ENCODE data around the gene BATF.

The BATF gene

DNA sequence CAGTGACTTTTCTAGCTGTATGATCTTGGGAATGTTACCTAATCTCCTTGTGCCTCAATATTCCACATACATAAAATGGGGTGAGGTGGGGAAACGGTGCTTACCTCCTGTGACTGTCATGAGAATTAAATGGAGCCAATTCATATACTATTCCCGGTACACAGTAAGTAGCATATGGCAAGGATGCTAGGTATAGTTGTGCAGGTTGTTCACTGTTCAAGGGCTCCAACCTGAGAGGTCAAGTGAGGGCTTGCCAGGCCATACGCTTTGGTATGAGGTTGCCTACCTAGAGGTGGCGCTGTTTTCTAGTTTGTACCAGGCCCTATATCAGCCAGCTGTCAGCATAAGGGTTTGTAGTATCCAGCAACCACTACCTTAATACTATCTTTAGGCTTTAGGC, 3.6 kb upstream of the BATF start:
- TF ChIP-seq, protein P1, sequence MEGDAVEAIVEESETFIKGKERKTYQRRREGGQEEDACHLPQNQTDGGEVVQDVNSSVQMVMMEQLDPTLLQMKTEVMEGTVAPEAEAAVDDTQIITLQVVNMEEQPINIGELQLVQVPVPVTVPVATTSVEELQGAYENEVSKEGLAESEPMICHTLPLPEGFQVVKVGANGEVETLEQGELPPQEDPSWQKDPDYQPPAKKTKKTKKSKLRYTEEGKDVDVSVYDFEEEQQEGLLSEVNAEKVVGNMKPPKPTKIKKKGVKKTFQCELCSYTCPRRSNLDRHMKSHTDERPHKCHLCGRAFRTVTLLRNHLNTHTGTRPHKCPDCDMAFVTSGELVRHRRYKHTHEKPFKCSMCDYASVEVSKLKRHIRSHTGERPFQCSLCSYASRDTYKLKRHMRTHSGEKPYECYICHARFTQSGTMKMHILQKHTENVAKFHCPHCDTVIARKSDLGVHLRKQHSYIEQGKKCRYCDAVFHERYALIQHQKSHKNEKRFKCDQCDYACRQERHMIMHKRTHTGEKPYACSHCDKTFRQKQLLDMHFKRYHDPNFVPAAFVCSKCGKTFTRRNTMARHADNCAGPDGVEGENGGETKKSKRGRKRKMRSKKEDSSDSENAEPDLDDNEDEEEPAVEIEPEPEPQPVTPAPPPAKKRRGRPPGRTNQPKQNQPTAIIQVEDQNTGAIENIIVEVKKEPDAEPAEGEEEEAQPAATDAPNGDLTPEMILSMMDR (conservative IDR thresholded peaks at IDR 0.05) = 0 out of 2 replicates have a peak, but pooled peaks have one; percentile 12
- H3K27ac ChIP-seq = no peak overlapping the region

DNA sequence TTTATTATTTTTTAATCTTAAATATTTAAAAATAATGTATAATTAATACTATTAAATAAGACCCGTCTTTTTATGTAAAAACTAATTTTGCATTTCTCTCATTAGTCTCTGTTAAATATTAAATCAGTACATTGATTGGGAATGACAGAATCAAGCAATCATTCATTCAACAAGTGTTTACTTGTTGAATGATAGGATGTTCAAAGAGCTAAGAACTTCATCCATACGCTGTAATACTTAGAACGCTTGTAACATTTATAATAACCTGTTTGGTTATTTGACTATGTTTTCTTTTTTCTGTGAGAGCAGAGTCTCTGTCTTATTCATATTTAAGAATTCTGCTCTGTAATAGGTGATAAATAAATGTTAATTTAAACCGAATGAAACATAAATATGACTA, 2.9 kb upstream of the BATF start:
- no peak overlapping the region for H3K27ac ChIP-seq
- TF ChIP-seq, protein P1 (conservative IDR thresholded peaks at IDR 0.05) = no peak

GRCh38 chr14:75519826-75520728, 2.2 kb upstream of the BATF start:
- peak overlapping the region; percentile 91 for H3K27ac ChIP-seq
- TF ChIP-seq, protein P1 (conservative IDR thresholded peaks at IDR 0.05) = no peak

- TF ChIP-seq, protein P1 (conservative IDR thresholded peaks at IDR 0.05) = no peak
- H3K27ac ChIP-seq = peak overlapping the region; percentile 91
Measured at GRCh38 chr14:75520852-75521251, 1.4 kb upstream of the BATF start.

DNA sequence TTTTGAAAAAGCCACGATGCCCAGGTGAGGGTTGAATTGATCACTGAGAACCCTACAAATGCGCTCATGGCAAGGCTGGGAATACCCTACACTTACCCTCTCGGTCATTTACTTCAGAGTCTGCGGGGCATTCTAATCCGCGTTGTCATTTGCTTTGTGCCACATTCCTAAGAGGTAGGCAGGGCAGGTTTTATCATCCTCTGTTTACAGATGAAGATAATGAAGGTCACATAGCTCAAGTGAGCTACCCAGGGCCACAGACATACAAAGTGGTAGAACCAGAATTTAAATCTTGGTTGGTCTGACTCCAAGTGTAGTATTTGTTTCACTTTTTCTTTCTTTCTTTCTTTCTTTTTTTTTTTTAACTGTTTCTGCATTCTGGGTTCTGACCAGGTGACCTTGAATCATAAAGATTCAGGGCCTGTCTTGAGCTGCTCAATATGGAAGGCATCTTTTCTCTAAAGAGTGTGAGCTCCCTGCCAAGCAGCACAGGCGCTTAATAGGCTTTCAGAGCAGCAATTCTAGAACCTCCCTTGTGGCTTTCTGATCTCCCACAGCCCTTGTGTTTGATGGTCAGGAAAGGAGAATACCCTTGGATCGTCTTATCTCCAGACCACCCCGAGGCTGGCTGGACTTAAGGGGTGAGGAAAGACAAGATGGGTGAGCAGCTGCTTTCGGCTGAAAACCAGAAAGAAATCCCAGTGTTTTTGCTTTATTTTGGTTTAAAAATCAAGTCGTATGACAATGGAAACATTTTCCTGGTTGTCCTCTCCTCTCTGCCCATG, 662 bp upstream of the BATF start:
- H3K27ac ChIP-seq = peak overlapping the region; percentile 91

GRCh38 chr14:75522983-75523318, 682 bp downstream of the BATF start:
- H3K27ac ChIP-seq = peak overlapping the region; percentile 91
- TF ChIP-seq, protein P1 (conservative IDR thresholded peaks at IDR 0.05) = no peak

More for the DNA sequence above, 662 bp upstream of the BATF start:
- TF ChIP-seq, protein P1 (conservative IDR thresholded peaks at IDR 0.05) = no peak

- H3K27ac ChIP-seq = peak overlapping the region; percentile 91; the same call in 1 of the 2 replicates
- TF ChIP-seq, protein P1 (conservative IDR thresholded peaks at IDR 0.05) = no peak
Measured at GRCh38 chr14:75523771-75524171, 1.5 kb downstream of the BATF start.

Measured in VCaP (cell line).